Hematopoietic multipotent progenitor cell treated with erythropoietin and hydrocortisone succinate and interleukin-3 and kit ligand, for 4 days (in vitro differentiated cells): ENCODE measurements around the gene CCDC12.
A peak's percentile ranks its signal among the peaks of the same experiment; 100 is the strongest.

Source experiments
- DNase-seq: peaks from one replicate; pipeline ENCODE4 v3.0.0-alpha.2; 2015

Gene CCDC12

DNA sequence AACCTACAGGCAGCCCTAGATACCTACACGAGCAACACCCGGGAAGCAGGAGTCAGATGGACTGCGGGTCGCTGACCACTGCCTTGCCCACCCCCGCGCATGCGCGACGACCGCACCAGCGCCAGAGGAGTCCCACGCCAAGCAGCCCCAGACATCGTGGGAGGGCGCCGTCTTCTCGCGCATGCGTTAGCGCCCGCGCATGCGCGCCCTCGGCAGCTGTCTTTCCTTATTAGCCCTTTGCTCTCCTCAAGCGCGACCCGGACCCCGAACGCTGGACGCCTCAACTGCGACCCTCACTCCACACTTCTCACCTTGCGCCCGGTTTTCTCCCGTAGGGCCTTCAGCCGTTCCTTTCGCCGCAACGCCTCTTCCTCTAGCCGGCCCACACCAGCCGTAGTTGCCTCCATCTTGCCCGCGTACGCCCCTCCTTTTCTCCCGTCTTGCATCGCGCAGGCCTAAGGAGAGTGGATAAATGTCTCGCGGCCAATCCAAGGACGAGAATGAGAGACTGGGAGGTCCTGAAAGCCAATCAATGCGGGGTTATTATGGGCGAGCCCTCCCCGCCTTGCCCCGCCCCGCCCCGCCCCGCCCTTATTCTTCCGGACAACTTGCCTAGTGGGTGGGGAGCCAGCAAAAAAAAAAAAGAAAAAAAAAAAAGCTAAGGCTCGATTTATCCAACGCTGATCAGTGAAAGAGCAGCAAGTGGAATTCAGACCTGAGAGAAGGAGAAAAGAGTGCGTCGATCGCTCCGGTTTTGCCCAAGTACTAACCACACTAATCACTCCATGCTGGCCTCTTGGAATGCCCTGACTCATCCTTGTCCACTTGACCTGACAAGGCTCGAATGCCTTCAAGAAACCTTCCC lies at the start of gene CCDC12:
TSS of gene CCDC12 (minus strand) at position 420 of the 865 bp plus-strand sequence. CDS start at position 407, 13 bp downstream.
- peak; percentile 99 for DNase-seq

DNA sequence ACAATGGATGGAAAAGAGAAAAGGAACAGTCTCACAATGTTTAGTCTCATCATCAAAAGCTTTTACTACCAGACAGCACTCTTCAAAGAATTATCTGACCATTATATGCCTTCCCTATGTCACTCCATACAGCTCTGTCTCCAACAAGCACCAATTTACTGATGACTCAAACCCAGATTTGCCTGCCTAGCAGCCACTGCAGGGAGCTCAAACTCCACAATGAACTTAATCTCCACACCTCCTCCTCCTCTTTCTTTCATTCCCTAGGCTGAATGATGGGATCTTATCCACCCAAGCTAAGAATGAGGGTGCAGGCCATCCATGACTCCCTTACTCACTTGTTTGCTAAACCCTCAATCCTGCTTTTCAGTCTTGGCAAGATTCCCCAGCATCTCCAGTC lies 48.4 kb upstream of the CCDC12 start:
- DNase-seq, result no peak

DNA sequence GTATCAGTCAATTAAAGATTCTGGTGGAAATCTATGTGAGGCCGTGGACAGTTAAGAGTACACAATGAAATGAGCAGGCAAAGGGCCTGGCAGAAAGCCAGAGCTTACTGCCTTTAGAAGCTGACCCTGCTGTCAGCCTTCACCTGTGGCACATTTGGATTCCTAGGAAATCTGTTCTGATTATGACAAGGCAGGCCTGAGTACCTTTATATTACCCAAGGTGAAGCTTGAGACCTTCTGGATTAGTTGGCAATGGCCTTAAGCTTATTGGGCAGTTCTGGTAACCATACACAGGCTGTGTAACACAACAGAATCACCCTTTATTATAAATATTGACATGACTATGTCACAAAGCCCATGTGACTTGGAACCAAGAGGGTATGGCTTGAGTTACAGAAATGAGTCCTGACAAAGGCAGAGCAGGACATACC lies 46.1 kb upstream of the CCDC12 start:
- no peak for DNase-seq

DNA sequence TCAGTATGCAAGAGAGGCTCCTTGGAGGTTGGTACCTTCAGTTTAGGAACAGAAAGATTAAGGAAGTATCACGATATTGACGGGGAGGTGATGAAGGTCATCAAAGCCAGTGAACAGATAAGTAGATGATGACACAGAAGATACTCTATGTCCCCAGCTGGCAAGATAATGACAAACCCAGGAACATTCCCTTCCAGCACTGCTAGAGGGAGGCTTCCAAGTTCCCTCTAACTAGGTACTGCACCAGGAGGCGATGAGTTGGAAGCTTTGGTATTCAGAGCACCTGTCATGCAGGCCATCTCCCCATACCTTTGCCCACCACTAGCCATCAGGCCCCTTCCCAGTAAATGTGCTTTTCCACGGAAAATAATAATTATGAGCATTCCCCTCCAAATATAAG lies 43.8 kb upstream of the CCDC12 start:
- DNase-seq, result no peak

GRCh38 chr3:47019201-47019600 lies 42.7 kb upstream of the CCDC12 start:
- no peak for DNase-seq

DNA sequence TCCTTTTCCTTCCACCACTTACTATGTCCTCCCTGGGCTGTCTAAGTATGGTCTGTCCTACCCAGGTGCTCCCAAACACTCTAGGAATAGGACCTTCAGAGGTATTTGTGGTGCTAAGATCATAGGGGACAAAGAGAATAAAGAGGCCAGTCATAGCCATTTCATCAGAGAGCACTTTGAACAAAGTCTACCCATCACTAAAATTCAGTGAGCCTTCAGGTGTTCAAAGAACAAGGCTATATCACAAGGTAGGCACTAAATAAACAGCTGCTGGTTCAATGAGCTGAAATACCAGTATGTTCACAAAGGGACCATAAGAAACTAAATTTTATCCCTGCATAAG lies 41.7 kb upstream of the CCDC12 start:
- no peak for DNase-seq

DNA sequence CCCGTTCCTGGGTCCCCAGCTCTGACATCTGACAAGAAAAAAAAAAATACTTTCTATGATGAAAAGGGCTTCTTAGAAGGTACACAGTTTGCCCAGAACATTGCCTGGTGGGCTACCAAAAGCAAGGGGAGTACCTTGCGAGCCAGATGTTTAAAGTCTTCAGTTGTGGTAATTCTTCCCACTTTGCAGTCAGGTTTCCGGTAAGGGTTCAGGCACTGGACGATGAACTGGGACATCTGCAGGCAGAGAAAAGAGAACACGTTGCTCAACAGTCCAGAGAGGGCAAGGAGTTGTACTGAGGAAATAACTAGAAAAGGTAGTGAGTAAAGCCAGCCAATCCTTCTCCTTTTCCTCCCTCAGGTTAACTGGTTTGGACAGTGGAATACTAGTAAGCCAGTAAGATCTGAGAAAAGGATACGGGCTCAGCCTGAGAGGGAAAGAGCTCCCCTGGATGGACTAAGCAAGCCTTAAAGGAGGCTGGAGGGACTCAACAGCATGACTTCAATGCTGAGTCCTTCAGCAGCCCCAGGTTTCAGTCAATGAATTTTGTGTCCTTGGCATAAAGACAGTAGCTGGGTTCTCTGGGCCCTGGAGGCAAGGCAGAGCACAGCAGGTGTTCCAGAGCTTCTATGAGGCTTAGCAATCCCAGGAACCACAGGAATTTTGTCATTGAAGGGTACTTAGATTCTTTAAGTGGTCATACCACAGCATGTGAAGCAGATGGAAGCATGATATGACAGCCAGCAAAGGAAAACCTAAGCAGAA lies 41.1 kb upstream of the CCDC12 start:
- DNase-seq, result peak; percentile 61

DNA sequence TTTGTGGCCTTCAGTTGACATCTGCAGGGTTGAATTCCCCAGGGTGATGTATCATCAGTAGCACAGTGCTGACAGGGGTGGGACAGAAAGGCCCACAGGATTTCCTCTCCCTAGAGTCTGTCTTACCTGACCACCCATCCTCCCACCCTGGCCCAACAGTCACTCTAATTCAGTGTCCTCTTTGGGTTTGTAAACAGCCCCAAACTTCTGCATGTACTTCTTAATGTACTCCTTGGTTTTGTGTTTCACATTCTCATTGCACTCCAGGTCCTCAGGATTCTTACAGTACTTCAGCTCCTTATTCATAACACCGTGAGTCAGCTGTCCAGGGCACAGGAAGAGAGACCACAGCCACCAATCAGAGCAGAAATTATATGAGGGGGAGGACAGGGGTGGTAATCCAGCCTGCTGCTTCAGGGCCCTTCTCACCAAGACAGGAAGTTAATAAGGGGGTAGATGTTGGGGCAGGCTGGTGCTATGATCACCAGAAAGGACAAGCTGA lies 40.4 kb upstream of the CCDC12 start:
- DNase-seq, result peak; percentile 86

DNA sequence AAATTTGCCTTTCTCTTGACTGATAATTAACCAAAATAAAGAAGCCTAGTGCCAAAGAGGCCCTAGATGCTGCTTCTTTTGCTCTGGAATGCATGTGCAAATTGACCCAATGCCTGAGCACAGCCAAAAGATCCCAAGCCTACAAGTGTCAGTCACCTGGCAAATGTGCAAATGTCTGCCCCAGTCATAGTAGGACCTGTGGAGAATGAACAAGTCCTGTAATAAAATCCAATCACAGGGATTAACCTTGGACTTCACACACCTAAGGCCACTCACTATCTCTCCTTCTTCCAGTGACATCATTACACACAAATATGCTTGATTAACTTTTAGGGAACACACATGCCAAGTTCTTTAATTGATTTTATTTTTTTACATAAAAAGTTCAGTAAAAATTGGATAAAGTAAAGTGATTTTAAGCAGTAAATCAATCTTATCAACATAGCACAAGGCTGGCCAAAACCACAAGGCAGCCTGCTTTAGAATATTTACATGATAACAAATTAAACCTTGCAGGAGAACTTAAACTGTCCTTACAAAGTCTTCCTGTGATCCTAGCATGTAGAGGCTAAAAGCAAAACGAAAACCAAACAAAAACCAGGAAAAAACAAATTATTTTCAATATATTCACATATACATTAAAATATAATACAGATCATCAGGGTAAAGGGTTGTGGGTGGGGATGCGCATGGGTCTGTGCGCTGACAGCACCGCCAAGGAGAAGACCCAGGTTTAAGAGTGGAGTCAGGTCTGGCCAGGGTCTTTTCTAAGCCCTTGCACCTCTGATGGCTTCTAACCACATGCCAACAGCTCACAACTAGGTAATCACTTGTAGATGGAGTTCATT lies 39.8 kb upstream of the CCDC12 start:
- DNase-seq, result peak; percentile 62

DNA sequence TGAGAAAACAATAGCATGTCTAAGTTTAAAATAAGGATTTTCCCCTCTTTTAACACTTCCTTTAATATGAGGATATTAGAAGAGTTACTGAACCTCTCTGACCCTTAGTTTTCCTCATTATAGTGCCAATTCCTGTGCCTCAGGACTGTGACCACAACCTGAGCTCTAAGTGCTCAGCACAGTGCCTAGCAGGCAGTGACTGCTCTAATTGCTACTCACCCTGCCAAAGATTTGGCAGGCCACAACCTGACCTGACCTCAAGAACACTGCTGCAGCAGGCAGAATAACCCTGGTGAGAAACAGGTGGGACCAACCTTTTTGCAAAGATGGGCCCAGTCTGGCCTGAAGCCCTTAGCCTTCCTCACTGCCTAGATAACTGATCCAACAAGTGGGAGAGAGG lies 38.6 kb upstream of the CCDC12 start:
- DNase-seq, result no peak

- no peak for DNase-seq
These were observed 37.5 kb upstream of the CCDC12 start for GRCh38 chr3:47014036-47014435.

DNA sequence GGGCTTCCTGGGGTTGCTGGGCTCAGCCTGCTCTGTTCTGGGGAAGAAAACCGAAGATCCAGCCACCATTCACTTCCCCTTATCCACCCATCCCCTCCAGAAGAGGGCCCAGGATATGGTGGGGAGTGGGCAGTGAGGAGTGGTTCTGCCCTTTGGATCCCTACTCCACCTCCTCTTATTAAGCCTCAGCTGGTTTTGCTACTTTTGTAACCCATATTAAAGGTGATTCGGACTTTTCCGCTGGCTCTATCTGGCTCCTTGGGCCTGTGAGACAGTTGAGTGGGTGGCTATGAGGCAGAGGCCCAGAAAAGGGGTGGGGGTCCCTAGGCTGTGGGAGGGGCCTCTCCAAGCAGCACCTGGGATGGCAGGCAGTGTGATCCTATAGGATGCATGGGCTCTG lies 36.7 kb upstream of the CCDC12 start:
- DNase-seq, result no peak

DNA sequence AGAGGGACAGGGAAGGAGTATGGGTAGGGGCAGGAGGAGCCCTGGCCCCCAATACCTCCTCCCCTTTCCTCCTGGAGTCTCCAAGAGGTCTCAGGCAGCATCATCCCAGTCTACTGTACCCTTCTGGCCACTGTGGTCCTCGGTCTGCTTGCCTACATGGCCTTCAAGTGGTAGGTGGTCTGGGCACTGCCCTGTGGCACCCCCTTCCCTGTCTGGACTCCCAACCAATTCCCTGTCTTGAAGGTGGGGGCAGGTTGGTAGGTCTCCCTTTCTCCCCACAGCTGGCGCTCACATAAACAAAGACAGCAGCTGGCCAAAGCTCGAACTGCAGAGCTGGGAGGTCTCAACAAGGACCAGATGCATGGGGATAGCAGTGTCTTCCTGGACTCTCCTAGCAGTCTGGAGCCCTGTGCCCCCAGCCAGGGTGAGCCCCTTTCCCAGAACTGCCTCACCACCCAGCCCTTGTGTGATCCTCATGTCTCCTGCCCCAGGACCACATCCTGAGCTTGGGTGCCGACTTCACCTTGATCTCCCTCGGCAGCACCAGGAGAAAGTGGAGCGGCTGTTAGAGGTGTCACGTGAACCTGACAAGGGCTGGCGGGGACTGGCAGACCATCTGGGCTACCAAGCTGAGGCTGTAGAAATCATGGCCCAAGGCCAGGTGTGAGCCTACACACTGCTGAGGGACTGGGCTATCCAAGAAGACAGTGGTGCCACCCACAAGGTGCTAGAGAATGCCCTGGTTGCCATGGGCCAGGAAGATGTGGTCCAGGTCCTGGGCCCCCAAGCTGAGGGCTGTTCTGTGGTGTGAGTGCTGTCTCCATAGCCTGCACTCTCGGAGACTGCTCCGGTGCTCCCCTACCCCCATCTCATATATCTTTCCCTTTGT lies 36.0 kb upstream of the CCDC12 start:
- DNase-seq, result no peak

- no peak for DNase-seq
These were observed 34.8 kb upstream of the CCDC12 start for GRCh38 chr3:47011371-47011770.

DNA sequence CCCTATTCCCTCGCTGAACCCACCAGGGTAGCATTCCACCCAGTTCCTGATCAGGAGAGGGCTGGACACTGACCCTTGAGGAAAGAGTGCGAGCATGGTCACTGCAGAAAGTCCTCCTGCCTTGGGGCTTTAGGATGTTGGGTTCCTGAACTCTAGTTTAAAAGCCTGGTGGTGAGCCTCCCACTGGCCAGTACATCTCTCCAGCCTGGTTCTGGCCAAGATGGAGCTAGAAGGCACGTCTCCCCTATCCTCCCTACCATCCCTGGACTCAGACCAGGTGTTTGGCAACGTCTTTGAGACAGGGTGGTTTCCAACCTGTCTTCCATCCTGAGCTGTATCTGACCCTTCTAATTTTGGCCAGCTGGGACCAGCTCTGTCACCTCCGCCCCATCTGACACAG lies 34.4 kb upstream of the CCDC12 start:
- no peak for DNase-seq

DNA sequence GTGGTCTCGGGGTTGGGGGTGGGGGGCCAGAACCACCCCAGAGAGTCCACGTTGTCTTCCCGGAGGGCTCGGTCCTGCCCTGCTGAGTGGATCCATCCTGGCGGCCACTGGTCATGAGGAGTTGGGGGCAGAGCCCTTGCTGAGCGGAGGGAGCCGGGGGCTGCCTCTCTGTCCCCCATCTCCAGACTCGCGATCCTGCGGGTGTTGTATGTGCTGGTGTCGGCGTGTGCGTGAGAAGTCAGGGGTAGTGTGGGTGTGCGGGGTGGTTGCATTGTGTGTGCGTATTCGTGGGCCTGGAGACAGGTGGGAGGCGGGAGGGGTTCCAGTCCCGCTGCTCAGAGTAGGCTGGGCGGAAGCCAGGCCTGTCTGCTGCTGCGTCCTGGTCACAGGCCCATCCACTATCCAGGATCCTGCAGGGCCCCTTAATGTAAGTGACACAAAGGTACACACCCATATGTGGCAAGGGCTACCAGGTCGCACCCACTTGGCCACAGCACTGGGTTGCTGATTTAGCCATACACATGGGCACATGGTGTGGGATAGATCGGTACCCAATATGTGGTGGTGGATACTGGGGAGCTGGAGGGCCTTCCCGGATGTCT lies 33.7 kb upstream of the CCDC12 start:
- no peak for DNase-seq

- DNase-seq, result peak; percentile 97
These were observed 32.9 kb upstream of the CCDC12 start for GRCh38 chr3:47009225-47010110.

GRCh38 chr3:47008851-47009224 lies 32.3 kb upstream of the CCDC12 start:
- DNase-seq, result no peak

DNA sequence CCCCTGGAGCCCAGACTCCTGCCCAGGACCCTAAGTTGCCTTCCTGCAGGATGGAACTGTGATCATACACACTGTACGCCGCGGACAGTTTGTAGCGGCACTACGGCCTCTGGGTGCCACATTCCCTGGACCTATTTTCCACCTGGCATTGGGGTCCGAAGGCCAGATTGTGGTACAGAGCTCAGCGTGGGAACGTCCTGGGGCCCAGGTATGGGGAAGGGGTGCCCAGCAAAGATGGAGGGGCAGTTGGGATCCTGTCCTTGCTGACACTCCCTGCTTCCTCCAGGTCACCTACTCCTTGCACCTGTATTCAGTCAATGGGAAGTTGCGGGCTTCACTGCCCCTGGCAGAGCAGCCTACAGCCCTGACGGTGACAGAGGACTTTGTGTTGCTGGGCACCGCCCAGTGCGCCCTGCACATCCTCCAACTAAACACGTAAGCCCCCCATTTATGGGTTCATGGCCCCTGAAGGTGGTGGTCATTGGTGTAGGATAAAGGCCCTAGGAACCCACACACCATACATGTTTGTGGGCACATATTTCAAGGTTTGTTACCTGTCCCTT lies 31.8 kb upstream of the CCDC12 start:
- no peak for DNase-seq
